Dermis microvascular lymphatic vessel endothelial cell (primary cell): ENCODE measurements around the gene DYRK1B. TPM values are rescaled to one million over a fixed set of nuclear protein-coding genes. Genes with fewer than 3 reads are reported as not detected.
A peak's percentile ranks its signal among the peaks of the same experiment; 100 is the strongest.
"Not testable (repeated sequence)": the region's sequence is repeated elsewhere in the genome, so short reads cannot be mapped to it uniquely, and the experiment has no call there.

Experiments
- DNase-seq, 2 donors: peaks; one replicate each; pipeline versions ENCODE4 v3.0.0 to v3.0.0-alpha.2; 2010; ENCODE audit warnings: low read depth in 2 of 2
- total RNA-seq: library from RNA; depleted of rRNA; stranded (reverse); fragments of >200 nt; gene quantifications from 2 replicates; pipeline ENCODE4 v1.2.1, GENCODE V29; 2014

Gene DYRK1B
- total RNA-seq, 1 donor from 2014 or later: 9.2 TPM

DNA sequence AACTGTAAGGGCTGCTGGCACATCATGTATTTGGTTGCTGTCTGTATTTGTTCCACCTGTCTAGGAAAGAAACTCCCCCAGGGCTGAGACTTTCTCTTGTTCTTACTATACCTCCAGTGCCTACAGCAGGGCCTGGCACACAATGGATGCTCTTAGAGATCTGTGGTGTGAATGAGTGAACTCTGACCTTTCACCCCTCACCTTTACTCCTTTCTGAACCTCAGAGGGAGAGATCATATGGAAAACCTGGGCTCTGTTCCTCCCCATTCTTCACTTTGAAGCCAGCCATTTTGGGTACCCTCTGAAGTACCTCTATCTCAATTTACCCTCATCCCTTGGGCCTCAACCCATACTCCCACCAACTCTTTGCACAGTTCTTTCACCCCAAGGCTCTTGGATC, 3.1 kb downstream of the DYRK1B start:
- no peak for DNase-seq

DNA sequence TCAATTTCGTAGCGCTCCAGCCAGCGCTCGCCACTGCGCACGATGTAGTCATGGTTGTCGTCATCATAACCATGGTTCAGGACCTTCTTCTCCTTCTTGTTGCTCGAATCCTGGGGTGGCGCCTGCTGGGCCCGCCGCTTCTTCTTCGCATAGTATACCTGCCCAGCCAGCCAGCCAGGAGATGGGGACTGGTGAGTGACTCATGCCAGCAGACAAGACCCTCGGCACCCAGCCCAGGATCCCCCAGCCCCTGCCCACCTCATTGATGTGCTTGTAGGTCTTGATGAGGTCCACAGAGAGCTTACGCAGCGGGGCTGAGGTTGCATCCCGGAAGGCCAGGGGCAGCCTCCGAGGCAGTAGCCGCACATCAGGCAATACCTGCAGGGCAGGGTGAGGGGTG, 3.6 kb downstream of the DYRK1B start:
- DNase-seq: no peak

DNA sequence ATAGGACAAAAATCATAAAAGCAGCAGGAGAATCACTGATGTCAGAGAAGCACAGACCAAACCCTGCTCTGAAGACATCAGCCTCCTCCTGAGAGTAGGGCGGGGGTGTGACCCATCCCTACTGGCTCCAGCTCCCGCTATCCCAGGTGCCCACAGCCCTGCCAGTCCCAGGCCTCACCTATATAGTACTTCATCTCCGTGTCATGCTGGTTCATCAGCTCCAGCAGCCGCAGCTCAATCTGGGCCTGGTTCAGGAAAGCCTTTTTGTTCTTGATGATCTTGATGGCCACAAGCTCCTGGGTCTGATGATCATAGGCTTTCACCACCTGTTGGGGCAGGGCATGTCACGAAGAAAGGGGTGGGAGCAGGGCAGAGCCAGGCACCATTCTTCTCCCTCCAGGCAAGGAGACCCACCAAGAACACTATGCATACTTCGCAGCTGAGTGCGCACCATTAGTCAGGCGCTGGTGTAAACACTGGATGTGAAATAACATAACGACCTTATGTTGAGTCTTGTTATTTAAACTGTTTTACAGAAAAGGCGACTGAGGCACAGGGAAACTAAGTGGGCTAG, 4.2 kb downstream of the DYRK1B start:
- no peak for DNase-seq

DNA sequence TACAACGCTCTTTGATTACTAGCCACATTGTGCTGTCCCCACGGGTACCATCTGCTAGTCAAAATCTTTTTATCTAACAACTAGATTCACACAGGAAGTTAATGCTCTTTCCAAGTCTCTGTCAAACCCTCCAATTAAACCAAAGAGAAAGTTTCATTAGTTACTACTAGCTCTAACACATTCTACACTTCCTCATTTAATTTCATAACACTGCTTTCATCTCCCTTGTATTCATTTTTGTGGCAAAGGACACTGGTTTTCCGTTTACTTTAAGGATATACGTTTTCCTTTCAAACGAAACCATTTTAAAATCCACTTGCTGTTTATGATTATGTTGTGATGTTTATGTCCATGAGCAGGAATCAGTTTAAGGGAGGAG, 5.3 kb downstream of the DYRK1B start:
- DNase-seq: no peak

DNA sequence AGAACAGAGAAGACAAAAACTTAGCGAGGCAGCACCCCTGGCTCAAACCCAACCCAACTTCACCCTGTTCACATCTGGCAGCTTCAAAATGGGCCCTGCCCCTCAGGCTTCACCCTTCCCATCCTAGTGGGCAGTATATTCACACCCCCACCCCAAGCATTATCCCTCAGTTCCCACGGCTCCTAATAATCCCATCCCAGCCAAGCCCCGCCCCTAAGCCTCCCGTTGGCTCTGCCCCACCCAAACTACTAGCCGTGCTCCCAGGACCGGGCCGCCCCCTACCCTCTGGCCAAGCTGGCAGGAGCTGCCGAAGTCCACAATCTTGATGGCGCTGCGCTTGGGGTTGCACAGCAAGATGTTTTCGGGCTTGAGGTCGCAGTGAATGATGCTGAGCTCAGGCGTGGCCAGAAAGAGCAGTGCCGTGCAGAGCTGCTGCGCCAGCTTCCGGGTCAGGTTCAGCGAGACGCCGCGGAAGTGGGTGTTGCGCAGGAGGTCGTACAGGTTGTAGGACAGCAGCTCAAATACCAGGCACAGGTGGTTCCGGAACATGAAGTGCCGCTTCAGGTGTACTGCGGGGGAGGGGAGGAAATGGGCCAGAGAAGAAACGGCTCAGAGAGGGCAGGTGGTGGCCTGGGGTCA, 5.8 kb downstream of the DYRK1B start:
- no peak for DNase-seq

DNA sequence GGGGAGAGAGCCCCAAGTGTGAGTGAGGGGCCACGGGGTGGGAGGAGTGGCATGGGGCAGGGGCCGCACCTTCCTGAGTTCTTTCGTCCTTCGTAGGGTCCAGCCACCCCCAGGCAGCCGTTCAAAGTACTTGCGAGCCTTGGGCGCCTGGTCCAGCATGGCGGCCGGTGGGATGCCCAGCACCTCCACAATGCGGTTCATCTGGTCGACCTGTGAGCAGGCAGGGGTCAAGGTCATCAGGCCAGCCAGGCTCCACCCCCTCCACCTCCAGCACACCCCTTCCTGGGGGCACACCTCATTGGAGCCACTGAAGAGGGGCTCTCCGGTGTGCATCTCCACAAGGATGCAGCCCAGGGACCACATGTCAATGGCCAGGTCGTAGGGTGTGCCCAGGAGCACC, 6.7 kb downstream of the DYRK1B start:
- DNase-seq: no peak

DNA sequence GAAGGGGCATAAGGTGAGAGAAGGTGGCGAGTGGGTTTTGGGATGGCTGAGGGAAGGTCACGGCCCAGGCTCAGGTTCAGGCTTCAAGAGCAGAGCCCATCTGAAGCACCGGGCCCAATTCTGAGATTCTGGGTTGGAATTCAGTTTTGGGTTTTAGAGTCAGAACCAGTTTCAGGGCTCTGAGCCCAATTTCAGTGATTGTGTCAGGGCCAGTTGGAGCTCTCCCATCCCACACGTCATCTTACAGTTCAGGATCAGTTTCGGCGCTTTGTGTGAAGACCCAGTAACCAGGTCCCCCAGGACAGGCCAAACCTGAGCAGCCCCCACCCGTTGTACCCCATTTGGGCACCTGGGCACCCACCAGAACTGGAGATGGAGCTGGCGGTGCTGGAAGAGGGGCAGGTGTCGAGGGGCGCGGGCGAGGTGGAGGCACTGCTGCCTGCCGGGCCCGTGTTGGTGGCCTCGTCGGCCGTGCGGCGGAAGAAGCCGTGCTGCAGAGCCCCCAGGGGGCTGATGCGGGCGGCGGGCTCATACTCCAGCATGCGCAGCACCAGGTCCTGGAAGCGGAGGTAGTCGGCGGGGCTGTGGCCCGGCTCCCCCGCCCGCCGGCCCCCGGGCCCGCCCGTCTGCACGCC, 7.5 kb downstream of the DYRK1B start:
- no peak for DNase-seq

DNA sequence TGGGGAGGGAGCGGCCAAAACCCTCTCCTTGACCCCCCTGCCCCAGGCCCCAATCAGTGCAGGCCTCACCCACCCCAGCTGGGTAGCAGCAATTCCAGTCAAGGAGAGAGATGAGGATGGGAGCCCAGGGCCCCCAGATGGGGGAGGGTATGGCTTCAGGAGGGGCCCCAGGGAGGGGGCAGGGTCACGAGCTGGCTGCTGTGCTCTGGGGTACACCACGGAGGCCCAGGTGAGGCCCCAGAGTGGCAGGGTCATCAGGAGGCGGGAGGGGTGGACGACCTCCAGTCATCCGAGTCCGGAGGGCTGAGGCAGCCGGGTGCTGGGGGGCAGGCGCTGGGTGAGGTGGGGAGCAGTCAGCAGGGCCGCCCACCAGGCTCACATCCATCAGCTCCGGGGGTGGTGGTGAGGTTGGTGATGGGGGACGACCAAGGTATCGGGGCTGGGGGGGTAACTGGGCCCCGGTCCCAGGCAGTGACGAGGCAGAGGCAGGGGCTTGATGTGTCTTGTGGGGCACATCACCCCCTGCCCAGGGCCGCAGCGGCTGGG, 8.4 kb downstream of the DYRK1B start:
- no peak for DNase-seq

DNA sequence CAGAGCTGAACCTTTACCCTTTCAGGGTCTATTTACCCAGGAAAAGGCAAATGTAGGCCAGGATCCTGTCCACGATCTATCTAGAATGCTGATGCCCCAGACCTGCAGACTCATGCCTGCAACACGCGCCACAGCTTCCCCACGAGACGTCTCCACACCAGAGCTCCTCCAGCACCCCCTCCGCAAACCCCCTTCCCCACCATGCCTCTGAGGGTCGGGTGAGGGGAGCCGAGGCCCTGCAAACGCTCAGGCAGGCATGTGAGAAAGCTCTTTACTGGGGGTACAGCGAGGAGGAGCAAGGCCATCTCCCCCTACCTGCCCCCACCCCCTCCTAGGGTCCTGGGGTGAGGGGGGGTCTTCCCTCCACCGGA, 8.9 kb downstream of the DYRK1B start:
- DNase-seq: no peak

DNA sequence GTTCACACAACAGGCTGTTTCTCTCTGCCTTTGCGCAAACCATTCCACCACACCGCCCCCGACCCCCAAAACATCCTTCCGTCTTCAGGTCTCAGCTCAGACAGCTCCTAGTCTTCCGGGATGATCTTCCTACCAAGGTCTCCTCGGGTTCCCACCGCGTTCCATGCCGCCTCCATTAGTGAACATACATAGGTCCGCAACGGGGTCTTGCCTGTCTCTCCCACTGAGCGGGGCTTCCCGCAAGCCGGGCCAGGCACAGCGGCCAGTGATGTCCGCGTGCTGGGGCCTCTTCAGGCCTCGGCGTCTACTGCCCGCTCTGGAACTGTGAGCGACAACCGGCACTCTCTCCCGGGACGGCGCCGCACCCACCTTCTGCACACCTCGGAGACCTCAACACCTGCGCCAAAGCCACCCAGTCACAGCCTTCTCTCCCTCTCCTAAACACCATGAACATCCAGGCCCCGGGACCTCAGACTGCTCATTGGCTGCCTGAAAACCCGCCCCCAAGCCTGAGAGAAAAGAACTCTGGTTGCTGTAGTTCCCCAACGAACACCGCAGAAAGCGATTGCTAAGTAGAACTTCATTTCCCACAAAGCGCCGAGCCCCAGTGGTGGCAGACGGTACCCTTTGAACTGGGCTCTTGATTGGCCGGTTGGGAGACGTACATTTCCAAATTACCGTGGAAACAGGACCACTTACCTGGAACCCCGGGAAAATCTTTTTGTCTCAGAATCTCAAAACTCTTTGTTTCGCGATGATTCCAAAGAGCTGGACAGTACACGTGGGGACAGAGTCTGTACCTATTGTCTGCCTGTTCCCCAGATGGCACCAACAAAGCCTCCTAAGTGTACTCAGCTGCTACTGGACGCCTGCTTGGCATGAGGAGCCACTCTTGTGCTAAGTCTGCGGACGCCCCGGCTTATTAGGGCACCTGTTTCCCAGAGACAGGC, 9.5 kb downstream of the DYRK1B start:
- DNase-seq: peak; percentile 85 to 94

DNA sequence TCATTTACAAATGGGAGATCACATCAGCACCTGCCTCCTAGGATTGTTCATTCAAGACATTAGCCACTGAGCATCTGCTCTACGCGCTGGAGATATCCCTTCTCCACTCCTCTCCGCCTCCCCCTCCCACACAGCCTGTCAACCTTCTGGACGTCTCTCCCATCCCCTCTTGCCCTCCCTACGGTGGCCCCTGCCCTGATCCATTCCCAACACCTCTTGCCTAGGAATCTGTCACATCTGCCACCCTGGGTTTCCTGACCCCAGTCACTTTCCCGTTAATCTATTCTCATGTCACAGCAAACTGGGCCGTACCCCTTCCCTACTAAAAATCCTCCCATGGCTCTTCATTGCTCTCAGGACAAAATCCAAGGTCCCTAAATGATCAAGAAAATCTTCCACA, 10.3 kb downstream of the DYRK1B start:
- DNase-seq: no peak

DNA sequence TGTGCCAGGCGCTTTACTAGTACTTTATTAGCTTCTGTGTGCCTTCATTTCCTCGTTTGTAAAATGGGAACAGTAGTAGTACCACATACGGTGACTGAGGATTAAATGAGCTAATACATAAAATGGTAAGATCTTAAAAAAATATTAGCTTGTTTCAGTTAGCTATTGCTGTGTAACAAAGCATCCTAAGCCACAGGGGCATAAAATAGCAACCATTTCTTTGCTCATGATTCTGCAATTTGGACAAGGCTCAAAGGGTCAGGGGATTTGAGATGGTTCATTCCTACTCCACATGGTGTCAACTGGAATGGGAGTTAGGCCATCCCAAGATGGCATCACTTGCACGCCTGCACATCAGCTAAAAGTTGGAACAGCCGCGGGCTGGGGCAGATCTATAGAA, 13.3 kb downstream of the DYRK1B start:
- DNase-seq: no peak

DNA sequence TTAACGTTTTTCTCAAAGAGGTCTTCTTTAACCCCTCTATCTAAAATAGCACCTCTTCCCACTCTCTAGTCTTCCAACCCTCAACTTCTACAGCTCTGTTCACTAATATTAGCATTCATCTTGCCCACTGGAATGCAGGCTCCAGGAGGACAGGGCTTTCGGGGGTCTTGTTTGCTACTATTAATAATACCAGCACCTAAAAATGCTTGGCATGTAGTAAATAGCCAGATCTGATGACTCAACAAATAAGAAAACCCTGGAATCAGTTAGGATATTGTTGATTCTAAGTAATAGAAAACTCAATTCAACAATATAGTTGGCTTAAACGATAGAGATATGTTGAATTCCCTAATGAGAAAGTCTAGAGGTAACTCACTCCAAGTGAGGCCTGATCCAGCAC, 14.2 kb downstream of the DYRK1B start:
- no peak for DNase-seq

DNA sequence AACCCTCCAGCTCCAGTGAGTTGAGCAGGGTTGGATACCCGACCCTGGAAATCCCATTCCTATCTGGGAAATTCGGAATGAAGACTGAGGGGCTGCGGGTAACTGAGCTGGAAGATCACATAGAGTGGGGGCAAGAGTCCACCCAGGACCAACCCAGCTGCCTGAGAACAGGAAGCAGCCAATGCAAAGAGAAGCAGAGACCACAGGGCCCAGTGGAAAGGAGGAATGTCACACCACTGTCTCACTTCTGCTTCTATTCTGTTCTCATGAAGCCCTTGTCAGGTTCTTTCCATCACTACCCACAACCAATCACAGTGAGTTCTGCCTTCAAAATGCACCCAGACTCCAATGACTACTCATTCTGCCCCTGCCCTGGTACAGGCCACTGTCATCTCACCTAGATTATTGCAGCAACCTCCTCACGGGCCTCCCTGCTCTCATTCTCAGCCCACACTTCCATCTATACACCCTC, 15.3 kb downstream of the DYRK1B start:
- DNase-seq: no peak

DNA sequence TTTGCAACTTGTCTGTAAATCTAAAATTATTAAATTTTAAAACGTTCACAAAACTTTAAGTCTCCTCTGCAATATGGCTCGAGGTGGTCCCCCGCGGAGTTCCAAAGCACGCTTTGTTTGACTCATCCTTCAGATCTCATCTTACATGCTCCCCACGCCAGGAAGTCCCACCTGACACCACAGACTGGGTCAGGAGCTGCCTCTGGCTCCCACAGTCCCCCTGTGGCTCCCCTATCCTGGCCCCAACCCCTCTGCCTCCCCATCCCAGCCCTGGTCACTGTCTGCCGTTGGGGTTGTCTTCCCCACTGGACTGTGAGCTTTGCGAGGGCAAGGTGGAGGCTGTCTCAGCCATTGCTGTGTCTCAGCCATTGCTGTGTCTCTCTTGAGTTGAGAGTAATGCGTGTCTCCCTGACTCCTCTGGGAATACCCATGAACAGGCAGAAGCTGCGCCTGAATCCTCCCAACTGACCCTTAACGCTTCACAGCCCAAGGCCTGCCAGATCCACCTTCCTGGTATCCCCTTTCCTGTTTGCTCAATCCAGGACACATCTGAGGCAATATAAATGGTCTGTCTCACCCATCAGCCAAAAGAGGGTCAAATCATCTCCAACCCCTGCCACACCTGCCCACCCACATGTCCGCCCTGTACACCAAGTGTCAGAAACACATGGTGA, 15.9 kb downstream of the DYRK1B start:
- DNase-seq: no peak

DNA sequence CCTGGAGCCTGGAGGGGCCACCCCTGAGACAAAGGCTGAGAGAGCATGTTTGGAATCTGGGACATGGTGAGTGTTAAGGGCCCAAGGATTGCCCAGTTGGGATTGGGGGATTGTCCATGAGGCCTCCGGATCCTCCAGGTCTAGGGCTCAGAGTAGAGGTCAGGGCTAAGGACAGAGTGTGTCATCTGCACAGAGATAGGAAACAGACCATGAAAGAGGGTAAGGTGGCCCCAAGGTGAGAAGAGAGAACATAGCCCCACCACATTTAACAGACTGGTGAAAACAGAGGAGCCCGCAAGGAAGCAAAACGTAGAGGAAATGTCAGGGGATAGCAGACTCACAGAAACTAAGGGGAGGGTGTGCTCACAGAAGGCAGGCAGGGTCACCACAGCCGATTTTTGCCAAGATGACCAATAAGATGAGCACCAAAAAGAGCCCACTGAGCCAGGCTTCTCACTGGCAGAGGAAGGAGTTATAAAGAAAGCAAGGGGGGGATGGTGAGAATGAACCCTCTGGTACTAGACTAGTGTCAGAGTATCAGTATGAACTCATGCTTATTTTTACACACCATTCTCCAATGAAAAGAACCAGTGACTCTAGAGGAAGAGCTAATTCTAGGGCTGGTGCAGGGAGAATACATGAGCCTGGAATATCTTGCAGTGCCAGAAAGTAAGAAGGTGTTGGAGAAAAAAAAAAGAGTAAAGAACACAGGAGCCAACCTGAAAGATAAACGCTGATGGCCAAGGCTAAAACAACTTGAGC, 17.5 kb downstream of the DYRK1B start:
- DNase-seq: no peak

DNA sequence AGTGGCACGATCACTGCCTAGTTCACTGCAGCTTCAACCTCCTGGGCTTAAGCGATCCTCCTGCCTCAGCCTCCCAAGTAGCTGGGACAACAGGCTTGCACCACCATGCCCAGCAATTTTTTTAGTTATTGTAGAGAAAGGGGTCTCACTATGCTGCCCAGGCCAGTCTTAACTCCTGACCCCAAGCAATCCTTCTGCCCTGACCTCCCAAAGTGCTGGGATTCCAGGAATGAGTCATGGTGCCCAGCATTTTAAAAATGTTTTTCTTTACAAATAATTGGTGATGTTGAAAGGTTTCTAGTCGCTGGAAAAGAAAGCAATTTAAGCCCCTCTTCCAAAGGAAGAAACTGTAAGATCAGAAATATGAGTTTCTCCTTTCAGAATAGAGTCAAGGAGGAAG, 19.4 kb downstream of the DYRK1B start:
- no peak for DNase-seq

DNA sequence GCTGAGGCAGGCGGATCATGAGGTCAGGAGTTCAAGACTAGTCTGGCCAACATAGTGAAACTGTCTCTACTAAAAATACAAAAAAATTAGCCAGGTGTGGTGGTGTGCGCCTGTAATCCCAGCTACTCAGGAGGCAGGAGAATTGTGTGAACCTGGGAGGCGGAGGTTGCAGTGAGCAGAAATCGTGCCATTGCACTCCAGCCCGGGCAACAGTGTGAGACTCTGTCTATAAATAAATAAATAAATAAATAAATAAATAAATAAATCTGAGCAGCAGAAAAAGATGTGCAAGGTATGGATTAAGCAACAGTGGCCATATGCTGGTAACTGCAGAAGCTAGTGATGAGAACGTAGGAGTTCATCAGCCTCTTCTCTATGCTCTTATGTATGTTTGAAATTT, 19.9 kb downstream of the DYRK1B start:
- not testable (repeated sequence) for DNase-seq

DNA sequence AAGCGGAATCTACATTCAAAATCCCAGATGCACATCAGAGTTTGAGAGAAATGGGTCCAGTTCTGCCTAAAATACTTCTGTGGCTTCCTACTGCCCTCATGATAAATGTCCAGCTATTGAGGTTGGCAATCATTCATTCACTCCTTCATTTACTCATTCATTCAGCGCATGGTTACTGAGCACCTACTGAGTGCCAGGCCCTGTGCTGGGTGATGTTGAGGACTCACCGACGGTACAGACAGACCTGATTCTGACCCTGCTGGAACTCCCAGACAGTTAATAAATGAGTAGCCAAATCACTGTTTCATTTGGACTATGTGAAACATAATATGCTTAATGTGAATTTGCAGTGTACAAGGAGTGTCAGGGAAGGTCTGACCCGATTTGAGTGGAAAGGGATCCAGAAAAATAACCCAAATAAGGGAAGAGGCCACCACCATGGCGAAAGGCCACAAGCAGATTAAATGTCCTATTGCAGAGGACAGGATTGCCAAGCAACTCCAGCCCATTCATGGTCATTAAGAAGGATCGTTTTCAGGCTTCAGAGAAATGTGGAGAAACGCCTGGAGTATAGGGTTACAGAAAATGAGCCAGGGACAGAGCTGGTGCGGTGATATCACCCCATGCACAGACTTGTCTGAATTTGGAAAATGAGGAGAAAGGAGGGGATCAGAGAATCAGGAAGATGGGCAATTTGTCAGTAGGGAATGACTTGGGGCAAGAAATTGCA, 20.5 kb downstream of the DYRK1B start:
- DNase-seq: no peak

DNA sequence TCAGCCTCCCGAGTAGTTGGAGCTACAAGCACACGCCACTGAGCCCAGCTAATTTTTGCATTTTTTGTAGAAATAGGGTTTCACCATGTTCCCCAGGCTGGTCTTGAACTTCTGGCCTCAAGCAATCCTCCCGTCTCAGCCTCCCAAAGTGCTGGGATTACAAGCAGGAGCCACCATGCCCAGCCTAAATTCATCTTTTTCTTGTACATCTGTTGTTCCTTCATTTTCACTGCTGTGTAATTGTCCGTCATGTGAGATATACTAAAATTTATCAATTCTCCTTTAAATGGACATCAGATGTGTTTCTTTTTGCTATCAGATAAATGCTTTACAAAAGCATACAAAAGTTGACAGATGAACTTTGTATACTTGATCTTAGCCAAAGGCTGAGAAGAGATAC, 22.9 kb downstream of the DYRK1B start:
- DNase-seq: no peak
